ENCODE data around the gene AIMP2. TPM values are rescaled to one million over a fixed set of nuclear protein-coding genes. Genes with fewer than 3 reads are reported as not detected.
"Not testable (repeated sequence)": the region's sequence is repeated elsewhere in the genome, so short reads cannot be mapped to it uniquely, and the experiment has no call there.

Gene AIMP2
- 10 to 100 TPM; 34.7 to 61.4 (median 50.3) TPM for total RNA-seq

DNA sequence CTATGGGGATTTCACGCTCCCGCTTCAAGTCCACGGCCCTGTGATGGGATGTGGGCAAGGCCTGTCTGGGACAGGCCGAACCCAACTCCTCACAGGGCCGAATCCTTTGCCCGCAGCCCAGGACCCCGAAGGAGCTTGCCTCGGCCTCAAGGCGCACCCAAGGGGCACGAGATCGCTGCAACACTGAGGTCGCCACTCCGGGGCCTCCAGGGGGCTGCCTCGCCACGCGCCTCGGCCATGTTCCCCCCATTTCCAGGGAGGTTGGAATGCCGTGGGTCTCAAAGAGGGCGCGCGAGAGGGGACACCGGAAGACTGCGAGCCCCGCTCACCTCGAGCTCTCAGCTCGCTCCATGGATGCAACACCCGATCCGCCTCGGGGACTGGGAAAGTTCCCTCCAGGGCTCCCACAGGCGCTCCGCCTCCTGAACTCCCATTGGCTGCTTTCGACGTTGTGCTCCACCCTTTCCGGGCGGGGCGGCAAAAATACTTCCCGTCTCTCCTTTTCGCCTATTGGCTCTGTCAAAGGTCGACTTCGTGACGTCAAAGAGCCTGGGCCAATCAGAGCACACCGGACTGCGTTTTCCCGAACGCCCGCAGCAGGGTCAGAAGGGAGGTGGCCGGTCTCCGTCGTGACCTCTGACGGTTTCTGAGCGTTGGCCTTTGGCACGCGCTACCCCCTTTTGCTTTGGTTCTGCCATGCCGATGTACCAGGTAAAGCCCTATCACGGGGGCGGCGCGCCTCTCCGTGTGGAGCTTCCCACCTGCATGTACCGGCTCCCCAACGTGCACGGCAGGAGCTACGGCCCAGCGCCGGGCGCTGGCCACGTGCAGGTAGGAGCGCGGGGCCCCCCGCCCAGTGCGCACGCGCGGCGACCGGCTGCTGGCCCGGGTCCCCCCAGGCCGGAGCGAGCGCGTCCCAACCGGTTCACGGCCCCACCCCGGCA is at the start of gene AIMP2, which contains the start of gene PMS2:
TSS of gene AIMP2 (plus strand) at position 605 of the 944 bp plus-strand sequence. CDS start at position 697, 92 bp downstream.
TSS of gene PMS2 (minus strand) at position 382 of the 944 bp plus-strand sequence. CDS start at position 352, 30 bp downstream.
- intact Hi-C loops (cut with DNase I) = no loop called here
- peak in 3 of 4 donors; percentile 25 to 71 (median 62) for TF ChIP-seq POLR2A (IDR thresholded peaks at IDR 0.05)
- TF ChIP-seq, protein P1, sequence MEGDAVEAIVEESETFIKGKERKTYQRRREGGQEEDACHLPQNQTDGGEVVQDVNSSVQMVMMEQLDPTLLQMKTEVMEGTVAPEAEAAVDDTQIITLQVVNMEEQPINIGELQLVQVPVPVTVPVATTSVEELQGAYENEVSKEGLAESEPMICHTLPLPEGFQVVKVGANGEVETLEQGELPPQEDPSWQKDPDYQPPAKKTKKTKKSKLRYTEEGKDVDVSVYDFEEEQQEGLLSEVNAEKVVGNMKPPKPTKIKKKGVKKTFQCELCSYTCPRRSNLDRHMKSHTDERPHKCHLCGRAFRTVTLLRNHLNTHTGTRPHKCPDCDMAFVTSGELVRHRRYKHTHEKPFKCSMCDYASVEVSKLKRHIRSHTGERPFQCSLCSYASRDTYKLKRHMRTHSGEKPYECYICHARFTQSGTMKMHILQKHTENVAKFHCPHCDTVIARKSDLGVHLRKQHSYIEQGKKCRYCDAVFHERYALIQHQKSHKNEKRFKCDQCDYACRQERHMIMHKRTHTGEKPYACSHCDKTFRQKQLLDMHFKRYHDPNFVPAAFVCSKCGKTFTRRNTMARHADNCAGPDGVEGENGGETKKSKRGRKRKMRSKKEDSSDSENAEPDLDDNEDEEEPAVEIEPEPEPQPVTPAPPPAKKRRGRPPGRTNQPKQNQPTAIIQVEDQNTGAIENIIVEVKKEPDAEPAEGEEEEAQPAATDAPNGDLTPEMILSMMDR (IDR thresholded peaks at IDR 0.05) = peak in 2 of 6 experiments; percentile 5 to 7
- 0 to 1% methylated on average over 27 to 42 of the region's 84 CpGs for WGBS, 2 donors
- Histone ChIP-seq H3K9me3 (no peaks in the 10 kb centered on the region), H3K4me1 (peaks cover 6 to 70% (median 13%) of the 10 kb centered on the region in 3 donors), H3K27me3 (no peaks in the 10 kb centered on the region), H3K36me3 (peaks cover 0 to 23% (median 0%) of the 10 kb centered on the region in 3 donors), H3K4me3 (peak within 1 kb of the TSS; percentile 57 to 92 (median 82)), H3K27ac (peak within 1 kb of the TSS; percentile 89 to 96 (median 93))
- peak; percentile 92 for DNase-seq

DNA sequence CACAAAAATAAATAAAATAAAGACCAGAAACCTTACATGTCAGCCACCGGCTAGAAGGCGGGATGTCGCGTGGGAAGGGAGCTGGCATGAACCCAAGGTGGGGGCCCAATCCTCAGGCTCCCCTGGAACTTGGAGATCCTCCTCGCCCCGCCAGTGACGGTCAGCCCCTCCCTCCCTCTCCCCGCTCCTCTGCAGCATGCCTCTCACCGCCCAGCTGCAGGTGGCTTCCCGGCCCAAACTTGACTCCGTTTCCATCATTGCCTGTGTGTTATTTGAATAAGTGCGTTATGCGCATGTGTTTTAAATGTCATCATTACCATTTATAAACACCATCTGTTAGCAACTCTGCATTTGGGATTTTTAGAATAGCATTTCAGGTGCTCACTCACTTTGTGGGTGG is 45.9 kb upstream of the AIMP2 start:
- H3K4me3 ChIP-seq; H3K4me1 ChIP-seq; intact Hi-C loops (cut with DNase I); H3K27me3 ChIP-seq; H3K27ac ChIP-seq; DNase-seq; H3K36me3 ChIP-seq; H3K9me3 ChIP-seq: not testable (repeated sequence)
- WGBS, 2 donors = 60% methylated on average over 1 of the region's 13 CpGs; no CpG with 5 or more reads in 1 of the 2 donors

DNA sequence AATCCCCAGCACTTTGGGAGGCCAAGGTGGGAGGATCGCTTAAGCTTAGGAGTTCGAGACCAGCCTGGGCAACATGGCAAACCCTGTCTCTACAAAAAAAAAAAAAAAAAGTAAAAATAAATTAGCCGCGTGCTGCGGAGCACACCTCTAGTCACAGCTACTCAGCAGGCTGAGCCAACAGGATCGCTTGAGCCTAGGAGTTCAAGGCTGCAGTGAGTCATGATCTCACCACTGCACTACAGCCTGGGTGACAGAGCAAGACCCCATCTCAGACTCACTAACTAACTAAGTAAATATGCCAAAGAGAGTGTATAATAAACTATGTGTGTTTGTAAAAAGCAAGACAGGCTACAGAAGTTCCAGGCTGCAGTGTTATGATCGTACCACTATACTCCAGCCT is 45.3 kb upstream of the AIMP2 start:
- H3K4me1 ChIP-seq; H3K27me3 ChIP-seq; DNase-seq; H3K4me3 ChIP-seq; intact Hi-C loops (cut with DNase I); H3K9me3 ChIP-seq; H3K27ac ChIP-seq; H3K36me3 ChIP-seq: not testable (repeated sequence)
- 73 to 86% methylated on average over 4 to 5 of the region's 7 CpGs for WGBS, 2 donors

DNA sequence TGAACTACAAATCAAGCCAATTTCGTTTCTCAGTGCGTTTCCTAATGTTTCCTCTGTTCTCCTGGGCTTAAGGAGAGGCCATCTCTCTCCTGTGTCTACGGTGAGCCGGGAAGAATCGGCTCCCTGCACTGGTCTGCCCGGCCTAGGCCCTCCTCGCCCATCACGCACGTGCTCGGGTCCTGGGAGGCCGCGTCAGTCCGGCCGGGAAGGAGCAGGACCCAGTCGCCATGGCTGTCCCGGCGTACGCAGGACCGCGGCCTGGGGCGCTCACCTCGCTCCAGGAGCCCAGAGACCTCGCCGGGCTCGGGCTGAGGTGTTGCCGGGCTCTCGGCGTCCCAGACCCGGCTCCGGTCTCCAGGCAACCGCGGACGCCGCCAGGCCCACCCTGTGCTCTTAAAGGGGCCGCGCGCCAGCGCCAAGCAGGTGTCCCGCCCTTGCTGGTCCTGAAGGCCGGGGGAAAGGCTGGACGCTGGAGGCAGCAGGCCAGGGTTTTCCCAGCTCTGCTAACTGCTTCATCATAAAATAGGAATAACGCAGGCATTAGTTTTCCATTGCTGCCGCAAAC is 38.6 kb upstream of the AIMP2 start, which contains the start of gene RSPH10B:
TSS of gene RSPH10B (minus strand) at position 343 of the 565 bp plus-strand sequence. CDS start 3,573 bp downstream, outside the sequence.
- H3K4me1 ChIP-seq; H3K36me3 ChIP-seq; H3K9me3 ChIP-seq; intact Hi-C loops (cut with DNase I); DNase-seq; H3K27me3 ChIP-seq; H3K27ac ChIP-seq: not testable (repeated sequence)
- WGBS, 2 donors = no CpG with 5 or more reads among the region's 43 CpGs
- peak within 1 kb of the TSS in 1 of 4 donors; percentile 47 for H3K4me3 ChIP-seq

DNA sequence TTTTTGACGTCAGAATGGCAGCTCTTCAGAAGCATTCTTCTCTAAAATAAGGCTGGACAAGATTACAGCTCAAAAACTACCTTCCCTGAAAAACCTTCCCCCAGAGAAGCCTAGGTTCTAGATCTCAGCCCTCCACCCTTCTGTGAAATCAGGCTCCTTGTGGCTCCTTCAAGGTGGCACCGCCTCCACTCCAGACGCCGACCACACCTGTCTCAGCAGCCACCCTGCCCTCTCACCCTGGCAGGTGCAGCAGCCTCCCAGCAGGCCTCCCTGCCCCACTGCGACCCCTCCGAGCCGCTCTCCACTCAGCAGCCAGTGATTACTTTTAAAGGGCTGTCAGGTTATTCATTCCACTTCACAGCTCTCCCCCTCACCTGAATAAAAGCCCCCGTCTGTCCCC is 35.5 kb upstream of the AIMP2 start:
- H3K27ac ChIP-seq; intact Hi-C loops (cut with DNase I); H3K9me3 ChIP-seq; H3K4me1 ChIP-seq; DNase-seq; H3K27me3 ChIP-seq; H3K4me3 ChIP-seq: not testable (repeated sequence)
- no CpG with 5 or more reads among the region's 8 CpGs for WGBS, 2 donors
- H3K36me3 ChIP-seq = peaks cover 0 to 21% (median 11%) of the 10 kb centered on the region in 3 donors

DNA sequence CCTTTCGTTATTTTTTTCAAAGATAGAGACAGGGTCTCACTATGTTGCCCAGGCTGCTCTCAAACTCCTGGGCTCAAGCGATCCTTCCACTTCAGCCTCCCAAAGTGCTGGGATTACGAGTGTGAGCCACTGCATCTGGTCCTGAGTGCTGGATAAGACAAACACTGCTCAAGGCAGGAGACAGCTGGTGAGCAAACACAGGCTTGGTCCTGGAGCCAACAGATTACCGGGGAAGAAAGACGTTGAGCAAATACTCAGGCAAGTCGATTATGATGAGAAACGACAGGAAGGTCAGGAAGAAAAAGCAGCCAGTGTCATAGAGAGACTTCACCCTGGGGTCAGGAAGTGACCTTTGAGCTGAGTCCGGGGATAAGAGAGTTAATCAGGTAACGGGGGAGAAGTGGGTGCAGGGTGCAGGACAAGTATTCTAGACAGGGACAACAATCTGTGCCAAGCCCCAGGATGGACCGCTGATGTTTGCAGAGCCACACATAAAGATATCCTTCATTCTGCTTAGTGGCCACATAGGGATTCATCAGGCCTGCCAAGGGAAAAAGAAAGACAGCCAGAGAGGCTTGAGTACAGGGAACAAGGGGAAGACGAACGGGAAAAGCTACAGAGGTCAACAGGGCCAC is 29.3 kb upstream of the AIMP2 start:
- intact Hi-C loops (cut with DNase I) = not testable (repeated sequence)
- WGBS, 2 donors = no CpG with 5 or more reads among the region's 12 CpGs

DNA sequence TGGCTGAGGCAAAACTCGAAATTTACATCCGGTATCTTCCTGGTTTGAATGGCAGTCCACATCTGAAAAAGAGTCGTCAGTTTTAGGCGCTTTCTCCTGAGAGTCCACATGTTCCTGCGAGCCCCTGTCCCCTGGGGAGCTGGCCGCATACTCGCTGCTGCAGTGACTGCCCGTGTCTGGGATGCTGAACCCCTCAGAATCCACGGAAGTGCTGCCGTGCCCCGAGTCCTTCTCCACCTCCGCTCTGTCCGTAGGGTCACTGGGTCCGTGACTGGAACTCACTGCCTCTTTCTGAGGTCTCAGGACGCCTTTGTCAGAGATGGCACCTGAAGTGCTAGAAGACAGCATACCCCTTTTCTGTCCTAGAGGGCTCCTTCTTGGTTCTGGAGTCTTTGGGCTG is 22.0 kb upstream of the AIMP2 start:
- H3K36me3 ChIP-seq = peaks cover 4 to 67% (median 6%) of the 10 kb centered on the region in 3 donors
- 88% methylated on average over 9 to 15 of the region's 15 CpGs for WGBS, 2 donors
- H3K4me1 ChIP-seq; H3K27ac ChIP-seq; H3K9me3 ChIP-seq; H3K27me3 ChIP-seq; intact Hi-C loops (cut with DNase I); H3K4me3 ChIP-seq; DNase-seq: not testable (repeated sequence)

More for the DNA sequence above, 29.3 kb upstream of the AIMP2 start:
- H3K27ac ChIP-seq, H3K4me1 ChIP-seq, H3K4me3 ChIP-seq, H3K27me3 ChIP-seq, DNase-seq, H3K9me3 ChIP-seq: not testable (repeated sequence)
- peaks cover 0 to 40% (median 11%) of the 10 kb centered on the region in 3 donors for H3K36me3 ChIP-seq

Data from esophagus squamous epithelium (tissue), 5 donors.